Measurements from ENCODE around the gene ANKMY1. TPM values are rescaled to one million over a fixed set of nuclear protein-coding genes. Genes with fewer than 3 reads are reported as not detected.

The ANKMY1 gene
- total and polyA plus RNA-seq, 8 donors: 6.9 to 20.1 (median 10.7) TPM

DNA sequence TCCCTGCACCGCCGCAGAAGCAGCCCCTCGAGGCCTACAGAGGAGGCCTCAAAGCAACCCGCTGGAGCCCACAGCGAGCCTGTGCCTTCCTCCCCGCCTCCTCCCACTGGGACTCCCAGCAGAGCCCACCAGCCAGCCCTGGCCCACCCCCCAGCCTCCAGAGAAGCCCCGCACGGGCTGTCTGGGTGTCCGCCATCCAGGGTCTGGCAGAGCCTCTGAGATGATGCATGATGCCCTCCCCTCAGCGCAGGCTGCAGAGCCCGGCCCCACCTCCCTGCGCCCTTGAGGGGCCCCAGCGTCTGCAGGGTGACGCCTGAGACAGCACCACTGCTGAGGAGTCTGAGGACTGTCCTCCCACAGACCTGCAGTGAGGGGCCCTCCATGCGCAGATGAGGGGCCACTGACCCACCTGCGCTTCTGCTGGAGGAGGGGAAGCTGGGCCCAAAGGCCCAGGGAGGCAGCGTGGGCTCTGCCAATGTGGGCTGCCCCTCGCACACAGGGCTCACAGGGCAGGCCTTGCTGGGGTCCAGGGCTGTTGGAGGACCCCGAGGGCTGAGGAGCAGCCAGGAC is 91.1 kb downstream of the ANKMY1 start:
- peak in 1 of 4 donors; percentile 2 for ATAC-seq
- WGBS, 2 donors: 91 to 92% methylated on average over 19 of the region's 19 CpGs
- DNase-seq: peak in 5 of 6 donors; percentile 1 to 49 (median 28)

DNA sequence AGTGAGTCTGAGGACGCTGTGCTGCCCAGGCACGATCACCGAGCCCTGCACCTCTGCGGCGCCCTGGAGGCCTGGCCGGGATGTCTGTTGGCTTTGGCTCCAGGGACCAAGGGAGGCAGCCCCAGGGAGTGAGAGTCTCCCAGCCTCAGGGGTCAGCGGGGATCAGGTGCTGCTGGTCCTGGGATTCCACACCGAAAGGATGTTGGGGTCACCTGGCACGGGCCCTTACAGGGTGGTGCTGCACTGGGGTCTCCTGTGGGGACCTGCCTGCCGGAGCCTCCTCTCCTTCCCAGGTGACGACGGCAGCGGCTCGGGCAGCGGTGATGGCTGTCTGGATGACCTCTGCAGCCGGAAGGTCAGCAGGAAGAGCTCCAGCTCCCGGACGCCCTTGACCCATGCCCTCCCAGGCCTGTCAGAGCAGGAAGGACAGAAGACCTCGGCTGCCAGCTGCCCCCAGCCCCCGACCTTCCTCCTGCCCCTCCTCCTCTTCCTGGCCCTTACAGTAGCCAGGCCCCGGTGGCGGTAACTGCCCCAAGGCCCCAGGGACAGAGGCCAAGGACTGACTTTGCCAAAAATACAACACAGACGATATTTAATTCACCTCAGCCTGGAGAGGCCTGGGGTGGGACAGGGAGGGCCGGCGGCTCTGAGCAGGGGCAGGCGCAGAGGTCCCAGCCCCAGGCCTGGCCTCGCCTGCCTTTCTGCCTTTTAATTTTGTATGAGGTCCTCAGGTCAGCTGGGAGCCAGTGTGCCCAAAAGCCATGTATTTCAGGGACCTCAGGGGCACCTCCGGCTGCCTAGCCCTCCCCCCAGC is 91.8 kb downstream of the ANKMY1 start:
- intact Hi-C loops (cut with DNase I): no loop called here
- H3K4me1 ChIP-seq: no peaks in the 10 kb centered on the region
- 77 to 78% methylated on average over 28 of the region's 28 CpGs for WGBS, 2 donors
- H3K36me3 ChIP-seq: no peaks in the 10 kb centered on the region
- DNase-seq: peak in 5 of 6 donors; percentile 1 to 67 (median 18)
- no peak for FAIRE-seq
- no peak overlapping the region for H3K27ac ChIP-seq
- TF ChIP-seq, protein P1, sequence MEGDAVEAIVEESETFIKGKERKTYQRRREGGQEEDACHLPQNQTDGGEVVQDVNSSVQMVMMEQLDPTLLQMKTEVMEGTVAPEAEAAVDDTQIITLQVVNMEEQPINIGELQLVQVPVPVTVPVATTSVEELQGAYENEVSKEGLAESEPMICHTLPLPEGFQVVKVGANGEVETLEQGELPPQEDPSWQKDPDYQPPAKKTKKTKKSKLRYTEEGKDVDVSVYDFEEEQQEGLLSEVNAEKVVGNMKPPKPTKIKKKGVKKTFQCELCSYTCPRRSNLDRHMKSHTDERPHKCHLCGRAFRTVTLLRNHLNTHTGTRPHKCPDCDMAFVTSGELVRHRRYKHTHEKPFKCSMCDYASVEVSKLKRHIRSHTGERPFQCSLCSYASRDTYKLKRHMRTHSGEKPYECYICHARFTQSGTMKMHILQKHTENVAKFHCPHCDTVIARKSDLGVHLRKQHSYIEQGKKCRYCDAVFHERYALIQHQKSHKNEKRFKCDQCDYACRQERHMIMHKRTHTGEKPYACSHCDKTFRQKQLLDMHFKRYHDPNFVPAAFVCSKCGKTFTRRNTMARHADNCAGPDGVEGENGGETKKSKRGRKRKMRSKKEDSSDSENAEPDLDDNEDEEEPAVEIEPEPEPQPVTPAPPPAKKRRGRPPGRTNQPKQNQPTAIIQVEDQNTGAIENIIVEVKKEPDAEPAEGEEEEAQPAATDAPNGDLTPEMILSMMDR (IDR thresholded peaks at IDR 0.05): no peak
- no peaks in the 10 kb centered on the region for H3K27me3 ChIP-seq
- H3K9me3 ChIP-seq: no peaks in the 10 kb centered on the region
- ATAC-seq: no peak
- no peak overlapping the region for H3K4me3 ChIP-seq

More for the DNA sequence above, 91.1 kb downstream of the ANKMY1 start:
- intact Hi-C loops (cut with DNase I): no loop called here
- H3K36me3 ChIP-seq: no peaks in the 10 kb centered on the region
- H3K4me1 ChIP-seq: no peaks in the 10 kb centered on the region
- H3K9me3 ChIP-seq: no peaks in the 10 kb centered on the region
- no peak overlapping the region for H3K4me3 ChIP-seq
- no peaks in the 10 kb centered on the region for H3K27me3 ChIP-seq
- no peak overlapping the region for H3K27ac ChIP-seq
- FAIRE-seq: no peak
- TF ChIP-seq, protein P1 (IDR thresholded peaks at IDR 0.05): no peak

DNA sequence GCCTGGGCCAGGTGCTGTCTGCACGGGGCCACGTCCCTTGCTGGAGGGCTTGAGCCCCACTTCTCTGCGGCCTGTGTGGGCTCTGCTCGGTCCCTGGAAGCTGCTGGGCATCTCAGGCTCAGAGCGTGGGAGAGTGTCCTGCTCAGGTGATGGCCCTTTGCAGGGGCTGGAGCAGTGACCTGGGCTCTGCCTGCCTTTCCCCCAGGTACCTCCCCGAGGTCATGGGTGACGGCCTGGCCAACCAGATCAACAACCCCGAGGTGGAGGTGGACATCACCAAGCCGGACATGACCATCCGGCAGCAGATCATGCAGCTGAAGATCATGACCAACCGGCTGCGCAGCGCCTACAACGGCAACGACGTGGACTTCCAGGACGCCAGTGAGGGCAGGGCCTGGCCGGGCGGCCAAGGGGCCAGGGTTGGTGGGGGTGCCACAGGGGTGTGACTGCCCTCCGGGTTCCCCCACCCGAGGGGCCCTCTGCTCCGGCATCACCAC is 92.5 kb downstream of the ANKMY1 start:
- peak in 5 of 6 donors; percentile 2 to 76 (median 13) for DNase-seq
- H3K9me3 ChIP-seq: no peaks in the 10 kb centered on the region
- WGBS, 2 donors: 94 to 97% methylated on average over 20 to 22 of the region's 22 CpGs
- H3K4me1 ChIP-seq: no peaks in the 10 kb centered on the region
- no peaks in the 10 kb centered on the region for H3K27me3 ChIP-seq
- FAIRE-seq: no peak
- TF ChIP-seq, protein P1 (IDR thresholded peaks at IDR 0.05): no peak
- no peak overlapping the region for H3K4me3 ChIP-seq
- intact Hi-C loops (cut with DNase I): no loop called here
- no peaks in the 10 kb centered on the region for H3K36me3 ChIP-seq
- no peak overlapping the region for H3K27ac ChIP-seq
- ATAC-seq: no peak

DNA sequence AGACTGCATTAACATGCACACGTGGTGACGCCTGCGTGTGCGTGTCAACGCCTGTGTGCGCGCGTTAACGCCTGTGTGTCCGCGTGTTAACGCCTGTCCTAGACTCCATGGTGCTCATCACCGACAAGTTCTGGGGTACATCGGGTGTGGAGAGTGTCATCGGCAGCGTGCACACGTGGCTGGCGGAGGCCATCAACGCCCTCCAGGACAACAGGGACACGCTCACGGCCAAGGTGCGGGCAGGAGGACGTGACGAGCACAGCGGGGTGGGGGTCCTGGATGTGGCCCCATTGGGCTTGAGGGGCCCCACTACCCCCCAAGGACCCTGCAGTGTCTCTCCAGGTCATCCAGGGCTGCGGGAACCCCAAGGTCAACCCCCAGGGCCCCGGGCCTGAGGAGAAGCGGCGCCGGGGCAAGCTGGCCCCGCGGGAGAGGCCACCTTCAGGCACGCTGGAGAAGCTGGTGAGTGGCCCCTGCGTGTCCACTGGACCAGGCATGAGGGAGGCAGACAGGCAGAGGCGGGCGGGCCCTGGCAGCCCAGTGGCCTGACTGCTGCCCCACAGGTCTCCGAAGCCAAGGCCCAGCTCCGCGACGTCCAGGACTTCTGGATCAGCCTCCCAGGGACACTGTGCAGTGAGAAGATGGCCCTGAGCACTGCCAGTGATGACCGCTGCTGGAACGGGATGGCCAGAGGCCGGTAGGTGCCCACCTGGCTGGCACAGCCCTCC is 93.1 kb downstream of the ANKMY1 start:
- Histone ChIP-seq H3K4me1 (no peaks in the 10 kb centered on the region), H3K36me3 (no peaks in the 10 kb centered on the region), H3K27ac (no peak overlapping the region), H3K4me3 (no peak overlapping the region), H3K9me3 (no peaks in the 10 kb centered on the region), H3K27me3 (no peaks in the 10 kb centered on the region)
- intact Hi-C loops (cut with DNase I): no loop called here
- ATAC-seq (no peak), DNase-seq (peak; percentile 1 to 66 (median 16)), FAIRE-seq (no peak)
- WGBS, 2 donors: 90 to 92% methylated on average over 39 to 43 of the region's 43 CpGs
- TF ChIP-seq, protein P1 (IDR thresholded peaks at IDR 0.05): no peak

All from pancreas (tissue), 10 donors.